ENCODE data around the gene TSEN2. TPM values are rescaled to one million over a fixed set of nuclear protein-coding genes. Genes with fewer than 3 reads are reported as not detected.
"Not testable (repeated sequence)": the region's sequence is repeated elsewhere in the genome, so short reads cannot be mapped to it uniquely, and the experiment has no call there.

Gene TSEN2
- total RNA-seq, 2 donors from 2014 or later = 12.8 to 12.9 TPM

GRCh38 chr3:12476238-12476897 is 7.9 kb upstream of the TSEN2 start:
- Histone ChIP-seq H3K4me3 (no peak overlapping the region), H3K36me3 (no peaks in the 10 kb centered on the region), H3K27ac (no peak overlapping the region), H3K27me3 (no peaks in the 10 kb centered on the region), H3K9me3 (no peaks in the 10 kb centered on the region), H3K4me1 (peaks cover 0 to 19% of the 10 kb centered on the region in 2 donors)
- TF ChIP-seq CTCF (IDR thresholded peaks at IDR 0.05) = no peak
- no peak for DNase-seq (ENCODE audit: low spot score)

GRCh38 chr3:12477256-12477655 is 7.0 kb upstream of the TSEN2 start:
- H3K9me3 ChIP-seq = no peaks in the 10 kb centered on the region
- no peak for DNase-seq (ENCODE audit: low spot score)
- no peak overlapping the region for H3K27ac ChIP-seq
- no peak for TF ChIP-seq CTCF (IDR thresholded peaks at IDR 0.05)
- no peaks in the 10 kb centered on the region for H3K36me3 ChIP-seq
- H3K4me3 ChIP-seq = no peak overlapping the region
- H3K27me3 ChIP-seq = no peaks in the 10 kb centered on the region
- H3K4me1 ChIP-seq = peaks cover 0 to 19% of the 10 kb centered on the region in 2 donors

- no peaks in the 10 kb centered on the region for H3K27me3 ChIP-seq
- no peak for TF ChIP-seq CTCF (IDR thresholded peaks at IDR 0.05)
- DNase-seq (ENCODE audit: low spot score) = no peak
- no peak overlapping the region for H3K4me3 ChIP-seq
- peaks cover 0 to 20% of the 10 kb centered on the region in 2 donors for H3K4me1 ChIP-seq
- H3K9me3 ChIP-seq = no peaks in the 10 kb centered on the region
- H3K27ac ChIP-seq = no peak overlapping the region
- no peaks in the 10 kb centered on the region for H3K36me3 ChIP-seq
Observed at GRCh38 chr3:12478326-12478725, 6.0 kb upstream of the TSEN2 start.

GRCh38 chr3:12479198-12479597 is 5.1 kb upstream of the TSEN2 start:
- H3K4me3 ChIP-seq; H3K9me3 ChIP-seq; H3K27ac ChIP-seq; DNase-seq (ENCODE audit: low spot score); H3K36me3 ChIP-seq; H3K27me3 ChIP-seq: not testable (repeated sequence)
- H3K4me1 ChIP-seq = peaks cover 0 to 26% of the 10 kb centered on the region in 2 donors

- H3K4me3 ChIP-seq = no peak overlapping the region
- no peak for DNase-seq (ENCODE audit: low spot score)
- TF ChIP-seq CTCF (IDR thresholded peaks at IDR 0.05) = peak; percentile 58 to 84
Observed at GRCh38 chr3:12479919-12480427, 4.3 kb upstream of the TSEN2 start.

GRCh38 chr3:12483410-12483809 is 870 bp upstream of the TSEN2 start:
- no peak for TF ChIP-seq CTCF (IDR thresholded peaks at IDR 0.05)
- Histone ChIP-seq H3K4me1 (peaks cover 0 to 26% of the 10 kb centered on the region in 2 donors), H3K4me3 (peak overlapping the region in 1 of 2 donors; percentile 64), H3K36me3 (no peaks in the 10 kb centered on the region), H3K27ac (peak overlapping the region in 1 of 2 donors; percentile 51), H3K9me3 (no peaks in the 10 kb centered on the region), H3K27me3 (no peaks in the 10 kb centered on the region)
- no peak for DNase-seq (ENCODE audit: low spot score)

More at GRCh38 chr3:12479919-12480427, 4.3 kb upstream of the TSEN2 start:
- no peaks in the 10 kb centered on the region for H3K9me3 ChIP-seq
- H3K36me3 ChIP-seq = no peaks in the 10 kb centered on the region
- no peak overlapping the region for H3K27ac ChIP-seq
- H3K4me1 ChIP-seq = peaks cover 0 to 29% of the 10 kb centered on the region in 2 donors
- no peaks in the 10 kb centered on the region for H3K27me3 ChIP-seq
